Aorta (tissue), 5 donors: ENCODE results near the gene CEP120. TPM values are rescaled to one million over a fixed set of nuclear protein-coding genes. Genes with fewer than 3 reads are reported as not detected.
"Not testable (repeated sequence)": the region's sequence is repeated elsewhere in the genome, so short reads cannot be mapped to it uniquely, and the experiment has no call there.

Experiments used
- ATAC-seq: fragments of 200-7000 bp; cut with Tn5 transposase; one replicate; pipeline ENCODE4 v1.9.1; 2022; ENCODE audit warnings: moderate library complexity; ENCODE audit not compliant: low FRiP score
- DNase-seq, 2 donors: peaks; one replicate each; pipeline ENCODE4 v3.0.0-alpha.2; 2020
- H3K27ac ChIP-seq, 2 donors: one replicate each; pipeline ENCODE4 v1.5.1; 2013; ENCODE audit warnings: low read length in 2 of 2, mild to moderate bottlenecking in 2 of 2, moderate library complexity in 2 of 2, control low read depth in 1 of 2, inconsistent platforms in 1 of 2, low read depth in 1 of 2
- H3K27me3 ChIP-seq, 2 donors: one replicate each; pipeline ENCODE4 v1.6.1; 2013; ENCODE audit warnings: control low read depth in 1 of 2, low read length in 1 of 2, mild to moderate bottlenecking in 1 of 2, moderate library complexity in 1 of 2; ENCODE audit not compliant: insufficient read depth in 2 of 2, control insufficient read depth in 1 of 2
- H3K36me3 ChIP-seq, 2 donors: one replicate each; pipeline ENCODE4 v1.6.1; 2013; ENCODE audit warnings: control low read depth in 1 of 2, low read length in 1 of 2, mild to moderate bottlenecking in 1 of 2; ENCODE audit not compliant: insufficient read depth in 2 of 2, control insufficient read depth in 1 of 2
- H3K4me1 ChIP-seq, 2 donors: one replicate each; pipeline ENCODE4 v1.6.1; 2013; ENCODE audit warnings: low read length in 2 of 2, control low read depth in 1 of 2, mild to moderate bottlenecking in 1 of 2, moderate library complexity in 1 of 2; ENCODE audit not compliant: insufficient read depth in 2 of 2, control insufficient read depth in 1 of 2
- H3K4me3 ChIP-seq, 2 donors: one replicate each; pipeline ENCODE4 v1.5.1; 2013; ENCODE audit warnings: low read length in 2 of 2, control low read depth in 1 of 2, mild to moderate bottlenecking in 1 of 2
- H3K9me3 ChIP-seq: one replicate; pipeline ENCODE4 v1.6.1; 2013; ENCODE audit warnings: mild to moderate bottlenecking, low read length; ENCODE audit not compliant: control insufficient read depth
- WGBS, 2 donors: extraction: QIAGEN DNeasy Blood & Tissue Kit; methylation state at CpG; one replicate each; pipeline ENCODE4 v1.1.7; 2013; 5-methylcytosine and 5-hydroxymethylcytosine counted together
- intact Hi-C, 2 donors: fragments of 100-400 bp; cut with DNase I; formaldehyde crosslinking; loops; one replicate each; pipeline versions ENCODE4 v1.14.2 to v1.15.0; 2022
- polyA plus RNA-seq, 2 donors: library from polyadenylated mRNA; stranded (reverse); fragments of 200-250 nt; gene quantifications; one replicate each; pipeline ENCODE4 v1.2.3, GENCODE V29; 2013
- total RNA-seq, 2 donors: library from RNA; stranded (reverse); fragmentation: NEBNext Ultra II Directional; extraction: Animal tissue kit (Norgen Biotek cat#: 25700); gene quantifications; one replicate each; pipeline ENCODE4 v1.2.1, GENCODE V29; 2021
- donor health status: healthy with polysubstance abuse.
- donor health status: Bipolar disorder and iron deficiency.
- donor health status: DM: no; HTN: no; CAD: no.
- donor health status: DM: no; HTN: no; CAD: no.
- donor health status: DM: yes; HTN: yes; CAD: no.

Gene CEP120
- total and polyA plus RNA-seq, 4 donors = 7.1 to 24.2 (median 14.9) TPM

DNA sequence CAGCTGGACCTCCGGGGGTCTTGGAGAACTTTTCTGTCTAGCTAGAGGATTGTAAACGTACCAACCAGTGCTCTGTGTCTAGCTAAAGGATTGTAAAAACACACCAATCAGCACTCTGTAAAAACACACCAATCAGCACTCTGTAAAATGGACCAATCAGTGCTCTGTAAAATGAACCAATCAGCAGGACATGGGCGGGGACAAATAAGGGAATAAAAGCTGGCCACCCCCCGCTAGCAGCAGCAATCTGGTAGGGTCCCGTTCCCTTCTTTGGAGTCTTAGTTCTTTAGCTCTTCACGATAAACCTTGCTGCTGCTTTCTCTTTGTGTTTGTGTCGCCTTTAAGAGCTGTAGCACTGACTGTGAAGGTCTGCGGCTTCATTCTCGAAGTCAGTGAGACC, 114.8 kb downstream of the CEP120 start:
- intact Hi-C loops, H3K4me3 ChIP-seq, DNase-seq, H3K9me3 ChIP-seq, H3K27ac ChIP-seq, H3K36me3 ChIP-seq, H3K27me3 ChIP-seq, ATAC-seq, H3K4me1 ChIP-seq: not testable (repeated sequence)
- WGBS, 2 donors = 85 to 90% methylated on average over 9 of the region's 9 CpGs

DNA sequence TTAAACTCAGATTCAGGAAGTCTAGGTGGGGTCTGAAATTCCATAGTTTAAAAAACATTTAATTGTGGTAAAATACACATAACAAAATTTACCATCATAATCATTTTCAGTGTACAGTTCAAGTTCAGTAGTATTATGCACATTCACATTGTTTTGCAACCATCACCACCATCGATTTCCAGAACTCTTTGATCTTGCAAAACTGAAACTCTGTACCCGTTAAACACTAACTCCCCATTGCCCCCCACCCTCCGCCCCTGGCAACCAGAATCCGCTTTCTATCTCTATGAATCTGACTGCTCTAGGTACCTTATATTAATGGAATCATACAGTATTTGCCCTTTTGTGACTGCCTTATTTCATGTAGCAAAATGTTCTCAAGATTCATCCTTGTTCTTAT, 117.5 kb downstream of the CEP120 start:
- 95 to 96% methylated on average over 4 of the region's 4 CpGs for WGBS, 2 donors
- H3K27ac ChIP-seq = no peak overlapping the region
- ATAC-seq (no peak), DNase-seq (no peak)
- no peaks in the 10 kb centered on the region for H3K27me3 ChIP-seq
- H3K9me3 ChIP-seq = no peaks in the 10 kb centered on the region
- no peaks in the 10 kb centered on the region for H3K36me3 ChIP-seq
- no peak overlapping the region for H3K4me3 ChIP-seq
- no peaks in the 10 kb centered on the region for H3K4me1 ChIP-seq
- intact Hi-C loops = no loop called here

DNA sequence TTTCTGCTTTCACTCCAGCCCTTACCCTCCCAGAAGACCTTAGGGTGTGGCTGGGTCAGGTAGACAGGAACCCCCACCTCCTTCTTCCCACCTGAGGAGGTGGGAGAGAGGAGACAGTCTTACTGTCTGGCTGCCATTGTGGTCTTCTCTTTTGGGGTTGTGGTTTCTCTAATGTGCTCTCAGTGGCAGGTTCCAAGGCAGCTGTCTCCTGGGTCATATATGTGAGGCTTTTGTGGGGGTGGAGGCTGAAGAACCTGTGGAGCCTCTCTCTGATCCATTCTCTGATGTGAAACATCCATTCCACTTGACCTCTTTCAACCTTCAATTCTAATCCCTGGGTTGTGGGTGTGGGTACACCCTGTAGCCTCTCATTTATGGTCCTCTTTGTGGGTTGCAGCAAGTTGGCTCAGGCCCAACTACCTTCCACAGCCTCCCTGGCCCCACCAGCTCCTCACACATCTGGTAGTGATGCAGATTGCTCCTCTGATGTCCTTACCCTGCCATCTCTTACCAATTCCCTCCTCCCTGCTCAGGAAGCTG, 118.4 kb downstream of the CEP120 start:
- DNase-seq (no peak), ATAC-seq (no peak)
- H3K27ac ChIP-seq = no peak overlapping the region
- H3K27me3 ChIP-seq = no peaks in the 10 kb centered on the region
- H3K4me3 ChIP-seq = no peak overlapping the region
- H3K4me1 ChIP-seq = no peaks in the 10 kb centered on the region
- H3K36me3 ChIP-seq = no peaks in the 10 kb centered on the region
- intact Hi-C loops = loop anchor here in 1 of 2 donors (5.0 kb wide), 1 partner anchor 37 kb away; no protein-coding TSS in a partner anchor
- H3K9me3 ChIP-seq = no peaks in the 10 kb centered on the region

DNA sequence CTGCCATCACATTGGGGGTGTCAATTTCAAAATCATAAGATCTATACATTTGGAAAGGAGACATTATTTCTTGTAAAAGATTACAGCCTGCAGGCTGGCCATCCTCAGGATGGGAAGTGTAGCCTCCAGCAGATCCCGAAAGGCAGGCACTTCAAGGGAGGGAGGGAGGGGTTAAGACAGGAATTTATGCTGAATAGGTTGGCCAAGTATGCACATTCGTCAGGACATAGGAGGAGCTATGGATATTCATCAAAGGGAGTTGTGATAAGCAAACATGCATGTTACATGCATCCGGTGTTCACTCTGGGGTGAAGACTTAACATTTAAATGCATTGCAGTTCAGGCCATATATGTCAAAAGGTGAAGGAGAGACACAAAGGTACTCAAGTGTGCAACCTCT, 119.4 kb downstream of the CEP120 start:
- DNase-seq = no peak
- H3K36me3 ChIP-seq = no peaks in the 10 kb centered on the region
- intact Hi-C loops = loop anchor here in 1 of 2 donors (5.0 kb wide), 1 partner anchor 38 kb away; no protein-coding TSS in a partner anchor
- H3K27me3 ChIP-seq = no peaks in the 10 kb centered on the region
- 36 to 42% methylated on average over 3 of the region's 3 CpGs for WGBS, 2 donors
- H3K4me3 ChIP-seq = no peak overlapping the region
- peaks cover 0 to 4% of the 10 kb centered on the region in 2 donors for H3K4me1 ChIP-seq
- H3K9me3 ChIP-seq = peaks cover 1% of the 10 kb centered on the region
- ATAC-seq = no peak
- H3K27ac ChIP-seq = no peak overlapping the region

DNA sequence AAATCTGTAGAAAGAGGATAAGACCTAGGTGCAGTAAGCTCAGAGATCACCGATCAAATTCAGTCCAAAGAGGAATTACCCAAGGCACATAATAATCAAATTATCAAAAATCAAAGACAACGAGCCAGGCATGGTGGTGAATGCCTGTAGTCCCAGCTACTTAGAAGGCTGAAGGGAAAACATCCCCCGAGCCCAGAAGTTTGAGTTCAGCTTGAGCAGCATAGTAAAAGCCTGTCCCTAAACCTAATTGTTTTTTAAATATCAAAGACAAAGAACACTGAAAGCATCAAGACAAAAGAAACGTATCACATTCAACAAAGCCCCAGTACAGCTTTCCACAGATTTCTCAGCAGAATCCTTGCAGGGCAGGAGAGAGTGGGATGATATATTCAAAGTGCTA, 122.9 kb downstream of the CEP120 start:
- no peaks in the 10 kb centered on the region for H3K27me3 ChIP-seq
- WGBS, 2 donors = 94 to 95% methylated on average over 4 of the region's 4 CpGs
- no peak overlapping the region for H3K27ac ChIP-seq
- H3K9me3 ChIP-seq = peaks cover 1% of the 10 kb centered on the region
- DNase-seq (no peak), ATAC-seq (no peak)
- H3K4me3 ChIP-seq = no peak overlapping the region
- intact Hi-C loops = loop anchor here in 1 of 2 donors (5.0 kb wide), 1 partner anchor 42 kb away; no protein-coding TSS in a partner anchor
- no peaks in the 10 kb centered on the region for H3K36me3 ChIP-seq
- H3K4me1 ChIP-seq = peaks cover 0 to 4% of the 10 kb centered on the region in 2 donors

DNA sequence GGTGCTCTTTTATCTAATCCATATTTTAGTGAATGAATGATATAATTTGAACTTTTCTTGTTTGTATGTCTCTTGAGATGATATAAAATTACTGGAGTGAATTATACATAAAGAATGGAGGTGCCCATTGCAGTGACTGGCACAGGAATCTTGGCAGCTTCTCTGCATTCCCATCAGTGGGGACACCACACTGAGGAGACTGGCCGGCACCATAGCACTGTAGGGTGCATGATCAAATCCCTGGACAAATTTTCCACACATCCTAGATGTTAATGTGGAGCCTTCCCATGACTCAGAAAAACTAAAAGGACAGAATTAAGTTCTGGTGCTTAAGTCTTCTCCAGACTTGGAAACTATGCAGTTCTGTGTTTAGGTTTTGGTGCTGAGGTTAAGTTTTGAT, 124.1 kb downstream of the CEP120 start:
- intact Hi-C loops = no loop called here
- H3K27ac ChIP-seq = no peak overlapping the region

DNA sequence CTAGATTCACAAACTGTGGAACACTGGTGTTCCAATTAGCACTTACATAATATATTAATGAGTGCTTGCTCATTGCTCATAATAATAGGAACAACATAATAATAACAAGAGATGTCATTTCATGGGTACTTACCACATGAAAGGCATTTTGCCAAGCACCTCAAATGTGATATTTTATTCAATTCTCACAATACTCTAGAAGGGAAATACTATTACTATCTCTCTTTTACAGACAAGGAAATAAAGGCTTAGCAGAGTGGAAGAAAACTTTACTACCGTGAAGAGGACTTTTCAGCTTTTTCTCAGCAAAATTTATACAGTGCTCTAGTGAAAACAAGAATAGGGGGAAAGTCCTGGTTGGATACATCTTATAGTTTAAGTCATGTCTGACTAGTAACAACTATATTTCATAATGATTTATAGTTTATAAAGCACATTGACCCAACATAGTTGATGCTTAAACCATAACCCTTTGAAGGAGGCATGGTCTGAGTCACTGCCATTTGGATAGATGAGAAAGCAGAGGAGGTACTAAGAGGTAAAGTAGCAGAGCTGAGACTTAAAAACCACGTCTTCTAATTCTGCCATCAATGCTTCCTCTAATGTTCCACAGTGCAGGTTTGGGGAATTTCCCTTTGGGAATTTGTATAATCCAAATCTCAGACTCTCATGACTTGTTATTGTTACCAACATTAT, 124.7 kb downstream of the CEP120 start:
- DNase-seq = no peak
- intact Hi-C loops = no loop called here
- Histone ChIP-seq H3K27me3 (no peaks in the 10 kb centered on the region), H3K4me1 (peaks cover 0 to 8% of the 10 kb centered on the region in 2 donors), H3K27ac (peak overlapping the region in 1 of 2 donors; percentile 82), H3K4me3 (no peak overlapping the region), H3K36me3 (no peaks in the 10 kb centered on the region), H3K9me3 (peaks cover 1% of the 10 kb centered on the region)
- WGBS, 2 donors = 54 to 72% methylated on average over 2 of the region's 2 CpGs
- no peak for ATAC-seq

More for the DNA sequence above, 124.1 kb downstream of the CEP120 start:
- no peaks in the 10 kb centered on the region for H3K27me3 ChIP-seq
- WGBS, 2 donors = 41 to 55% methylated on average over 1 of the region's 1 CpG
- H3K4me1 ChIP-seq = peaks cover 0 to 4% of the 10 kb centered on the region in 2 donors
- H3K36me3 ChIP-seq = no peaks in the 10 kb centered on the region
- ATAC-seq = no peak
- DNase-seq = no peak
- H3K9me3 ChIP-seq = peaks cover 1% of the 10 kb centered on the region
- H3K4me3 ChIP-seq = no peak overlapping the region

DNA sequence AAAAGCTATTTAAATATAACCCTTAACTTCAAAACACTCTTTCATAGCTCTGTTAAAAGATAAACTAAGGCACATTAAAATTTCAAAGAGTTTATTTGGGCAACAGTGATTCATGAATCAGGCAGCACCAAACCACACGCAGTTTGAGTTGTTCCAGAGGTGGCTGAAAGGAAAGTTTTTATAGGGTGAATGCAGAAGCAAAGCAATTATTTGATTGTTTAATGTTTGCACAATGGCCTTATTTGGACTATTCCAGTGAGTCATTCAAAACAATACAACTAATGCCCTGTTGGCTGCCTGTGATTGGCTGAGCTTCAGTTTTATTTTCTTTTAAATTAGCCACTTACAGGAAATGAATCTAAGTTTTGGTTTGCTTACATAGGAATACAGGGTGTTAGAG, 125.3 kb downstream of the CEP120 start:
- Histone ChIP-seq H3K27me3 (no peaks in the 10 kb centered on the region), H3K4me1 (peaks cover 0 to 8% of the 10 kb centered on the region in 2 donors), H3K9me3 (peaks cover 1% of the 10 kb centered on the region), H3K4me3 (no peak overlapping the region), H3K27ac (peak overlapping the region in 1 of 2 donors; percentile 82), H3K36me3 (no peaks in the 10 kb centered on the region)
- 9 to 15% methylated on average over 1 of the region's 1 CpG for WGBS, 2 donors
- ATAC-seq (no peak), DNase-seq (no peak)
- intact Hi-C loops = no loop called here
